ENCODE measurements around the gene SH3PXD2B. TPM values are rescaled to one million over a fixed set of nuclear protein-coding genes. Genes with fewer than 3 reads are reported as not detected.
A peak's percentile ranks its signal among the peaks of the same experiment; 100 is the strongest.

The SH3PXD2B gene
- total and polyA plus RNA-seq, 10 of the 15 experiments (the other 5 are each of a cell fraction or from before 2014, with no cell fraction given): 0.05 to 1.6 (median 0.57) TPM

GRCh38 chr5:172479034-172479783 lies 24.9 kb upstream of the SH3PXD2B start:
- ChIA-PET CTCF (interaction anchor here (0.9 to 3.5 kb wide), 2 partner anchors 206 to 218 kb away, joined by 3 to 21 read pairs; no protein-coding TSS in a partner anchor), POLR2A (no interaction called here), RAD21 (ENCODE audit: unreplicated experiment) (interaction anchor here (0.6 to 0.9 kb wide), 2 partner anchors 218 to 247 kb away, joined by 3 read pairs; no protein-coding TSS in a partner anchor), SMC1A (ENCODE audit: uncharacterized antibody, unreplicated experiment) (no interaction called here)
- no peak overlapping the region for H3K27ac ChIP-seq (ENCODE audit: control insufficient read depth, insufficient read depth)
- in situ Hi-C loops (cut with MboI) (loop anchor here (5.0 to 10.0 kb wide), 2 partner anchors 218 to 446 kb away; no protein-coding TSS in a partner anchor), intact Hi-C loops (cut with micrococcal nuclease; ENCODE audit: unreplicated experiment) (loop anchor here (1.0 to 5.0 kb wide), 2 partner anchors 218 to 453 kb away; no protein-coding TSS in a partner anchor)
- no peak overlapping the region for H2AFZ ChIP-seq (ENCODE audit: control insufficient read depth, low read depth, low read length)
- no peaks in the 10 kb centered on the region; a peak in 1 of 4 replicates for H3K27me3 ChIP-seq (replicated peaks in 1 of 2; ENCODE audit: control insufficient read depth in 2 of 2, insufficient read depth in 2 of 2, low read length in 1 of 2)
- no peak overlapping the region for H3K4me2 ChIP-seq (ENCODE audit: control insufficient read depth, insufficient read depth)
- 36% methylated on average over 21 of the region's 21 CpGs for WGBS (ENCODE audit: insufficient coverage, insufficient replicate concordance, low lambda C conversion rate, missing lambda C conversion rate)
- H3K36me3 ChIP-seq (ENCODE audit: control insufficient read depth in 2 of 2, insufficient read depth in 2 of 2, low read length in 1 of 2): no peaks in the 10 kb centered on the region
- no peak overlapping the region for H3K4me3 ChIP-seq
- ATAC-seq: peak; percentile 99
- DNase-seq (ENCODE audit: low read depth, low spot score): peak; percentile 17
- no peaks in the 10 kb centered on the region for H3K9me3 ChIP-seq (replicated peaks; ENCODE audit: control insufficient read depth, insufficient read depth, low read length)
- H3K79me2 ChIP-seq (ENCODE audit: control insufficient read depth, insufficient read depth, low read length): no peaks in the 10 kb centered on the region
- no peaks in the 10 kb centered on the region for H3K4me1 ChIP-seq (ENCODE audit: control insufficient read depth, insufficient read depth, low read length)
- H3K9ac ChIP-seq (ENCODE audit: control insufficient read depth, insufficient read depth, low read length): no peak overlapping the region
- H4K20me1 ChIP-seq (ENCODE audit: control insufficient read depth, insufficient read depth): no peaks in the 10 kb centered on the region
- no TSS peak for BruUV-seq (replicated peaks)
- peak; percentile 96 for FAIRE-seq
- TF ChIP-seq CREB1 (IDR thresholded peaks at IDR 0.05; ENCODE audit: low read depth) (no peak), ZBTB11 (CRISPR knock-in tag; IDR thresholded peaks at IDR 0.05) (no peak), CTCF (IDR thresholded peaks at IDR 0.05 in 2 of 3, conservative IDR thresholded peaks at IDR 0.05 in 1 of 3; ENCODE audit: control insufficient read depth in 2 of 3, extremely low read depth in 1 of 3, insufficient read depth in 1 of 3, low read depth in 3 of 3, low read length in 3 of 3) (peak; percentile 73 to 83 (median 78)), RELA (IDR thresholded peaks at IDR 0.05; ENCODE audit: borderline replicate concordance, partially characterized antibody) (no peak), RAD21 (IDR thresholded peaks at IDR 0.05; ENCODE audit: insufficient read depth, low read depth, low read length) (peak; percentile 91), SMAD5 (IDR thresholded peaks at IDR 0.05; ENCODE audit: low read depth) (no peak), CBFB (IDR thresholded peaks at IDR 0.05; ENCODE audit: low read depth) (no peak), SMC3 (IDR thresholded peaks at IDR 0.05; ENCODE audit: borderline replicate concordance, low read length) (peak; percentile 90), BCLAF1 (IDR thresholded peaks at IDR 0.05) (no peak), MAX (IDR thresholded peaks at IDR 0.05; ENCODE audit: low read depth, low read length) (no peak), YY1 (IDR thresholded peaks at IDR 0.05; ENCODE audit: low read depth, low read length) (peak; percentile 45; the same call in 1 of the 2 replicates), MTA2 (IDR thresholded peaks at IDR 0.05; ENCODE audit: low read depth) (no peak), ETV6 (conservative IDR thresholded peaks at IDR 0.05 in 1 of 2, IDR thresholded peaks at IDR 0.05 in 1 of 2; ENCODE audit: borderline replicate concordance in 1 of 2, low read depth in 1 of 2) (no peak), FOXM1 (IDR thresholded peaks at IDR 0.05; ENCODE audit: low read depth, low read length) (peak; percentile 63; the same call in 1 of the 2 replicates)

Measured in GM12878 (cell line).